ENCODE measurements around the gene FBXO3. TPM values are rescaled to one million over a fixed set of nuclear protein-coding genes. Genes with fewer than 3 reads are reported as not detected.

Gene FBXO3
- total and polyA plus RNA-seq, 4 donors = 13.6 to 46.4 (median 23.4) TPM

DNA sequence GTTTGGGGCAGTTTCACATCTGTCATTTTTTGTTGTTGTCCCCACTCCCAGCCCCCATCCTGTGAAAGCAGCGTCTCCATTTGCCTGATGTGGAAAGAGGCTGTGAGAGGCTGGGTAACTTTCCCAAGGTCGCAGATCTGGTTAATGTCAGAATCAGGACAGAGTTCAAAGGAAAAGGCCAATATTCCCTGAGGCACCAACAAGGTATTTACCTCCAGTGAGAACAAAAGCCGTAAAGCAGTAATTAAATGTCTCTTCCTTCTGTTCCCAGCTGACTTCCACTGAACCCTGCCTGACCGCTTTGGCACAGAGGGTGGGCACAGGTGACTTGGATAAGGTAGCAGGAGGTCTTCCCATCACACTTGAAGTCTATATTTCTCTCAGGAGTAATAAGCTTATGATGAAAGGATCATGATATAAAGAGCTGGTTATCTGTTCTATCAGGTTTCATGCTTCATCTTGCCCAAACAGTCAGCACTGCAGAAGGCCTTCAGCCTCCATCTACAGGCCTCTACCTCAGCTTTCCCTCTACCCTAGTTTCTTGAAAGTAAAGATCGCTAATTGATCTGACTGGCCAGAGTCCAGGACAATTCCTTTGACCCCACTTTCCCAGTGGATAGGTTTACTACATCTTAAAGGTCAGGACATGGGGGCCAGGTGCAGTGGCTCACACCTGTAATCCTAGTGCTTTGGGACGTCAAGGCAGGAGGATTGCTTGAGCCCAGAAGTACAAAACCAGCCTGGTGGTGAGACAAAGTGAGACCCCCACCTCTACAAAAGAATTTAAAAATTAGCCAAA lies 83.1 kb downstream of the FBXO3 start:
- Histone ChIP-seq H3K36me3 (ENCODE audit: control insufficient read depth in 4 of 4, insufficient read depth in 4 of 4, low read length in 4 of 4) (no peaks in the 10 kb centered on the region), H3K27ac (ENCODE audit: low read depth in 1 of 2, low read length in 1 of 2) (peak overlapping the region; percentile 79 to 91), H3K27me3 (ENCODE audit: control insufficient read depth in 3 of 3, insufficient read depth in 3 of 3, low read length in 2 of 3) (no peaks in the 10 kb centered on the region), H3K9ac (ENCODE audit: insufficient read depth in 1 of 2, low read length in 2 of 2) (peak overlapping the region in 1 of 2 donors; percentile 76), H3K9me3 (ENCODE audit: control insufficient read depth in 4 of 4, insufficient read depth in 3 of 4, low read length in 3 of 4) (no peaks in the 10 kb centered on the region), H3K4me1 (ENCODE audit: control insufficient read depth in 5 of 5, insufficient read depth in 5 of 5, low read length in 5 of 5) (peaks cover 6 to 34% (median 24%) of the 10 kb centered on the region in 5 donors), H3K4me3 (no peak overlapping the region)
- DNase-seq = no peak
- no peak for ATAC-seq (ENCODE audit: insufficient read depth, low FRiP score)
- 81 to 84% methylated on average over 6 of the region's 6 CpGs for WGBS, 2 donors
- TF ChIP-seq, protein P1, sequence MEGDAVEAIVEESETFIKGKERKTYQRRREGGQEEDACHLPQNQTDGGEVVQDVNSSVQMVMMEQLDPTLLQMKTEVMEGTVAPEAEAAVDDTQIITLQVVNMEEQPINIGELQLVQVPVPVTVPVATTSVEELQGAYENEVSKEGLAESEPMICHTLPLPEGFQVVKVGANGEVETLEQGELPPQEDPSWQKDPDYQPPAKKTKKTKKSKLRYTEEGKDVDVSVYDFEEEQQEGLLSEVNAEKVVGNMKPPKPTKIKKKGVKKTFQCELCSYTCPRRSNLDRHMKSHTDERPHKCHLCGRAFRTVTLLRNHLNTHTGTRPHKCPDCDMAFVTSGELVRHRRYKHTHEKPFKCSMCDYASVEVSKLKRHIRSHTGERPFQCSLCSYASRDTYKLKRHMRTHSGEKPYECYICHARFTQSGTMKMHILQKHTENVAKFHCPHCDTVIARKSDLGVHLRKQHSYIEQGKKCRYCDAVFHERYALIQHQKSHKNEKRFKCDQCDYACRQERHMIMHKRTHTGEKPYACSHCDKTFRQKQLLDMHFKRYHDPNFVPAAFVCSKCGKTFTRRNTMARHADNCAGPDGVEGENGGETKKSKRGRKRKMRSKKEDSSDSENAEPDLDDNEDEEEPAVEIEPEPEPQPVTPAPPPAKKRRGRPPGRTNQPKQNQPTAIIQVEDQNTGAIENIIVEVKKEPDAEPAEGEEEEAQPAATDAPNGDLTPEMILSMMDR (IDR thresholded peaks at IDR 0.05; ENCODE audit: control extremely low read depth, extremely low read depth) = no peak

Other genes with a start within 250 kb of the FBXO3 start
- gene C11orf91, start 73.7 kb downstream of the FBXO3 start, total RNA-seq = 1 to 10 TPM in 1 of 2 donors, not detected in 1; 3.6 TPM
- under 1 TPM in 1 of 2 donors, not detected in 1; 0.58 TPM for gene C11orf91, start 73.7 kb downstream of the FBXO3 start, polyA plus RNA-seq
- gene CD59, start 38.1 kb downstream of the FBXO3 start, total RNA-seq = 100 to 1,000 TPM; 457 to 833 TPM
- 100 to 1,000 TPM; 215 to 620 TPM for gene CD59, start 38.1 kb downstream of the FBXO3 start, polyA plus RNA-seq
- gene LMO2, start 117.6 kb upstream of the FBXO3 start, total RNA-seq = 10 to 100 TPM; 26.6 to 35.1 TPM
- 10 to 100 TPM; 29.8 to 41.3 TPM for gene LMO2, start 117.6 kb upstream of the FBXO3 start, polyA plus RNA-seq

Data from lung (tissue), 12 donors.